ENCODE measurements around the gene EHMT1. TPM values are rescaled to one million over a fixed set of nuclear protein-coding genes. Genes with fewer than 3 reads are reported as not detected.
A peak's percentile ranks its signal among the peaks of the same experiment; 100 is the strongest.
"Not testable (repeated sequence)": the region's sequence is repeated elsewhere in the genome, so short reads cannot be mapped to it uniquely, and the experiment has no call there.

The EHMT1 gene
- total RNA-seq, 2 donors from 2014 or later, result 24.1 to 34.6 TPM

DNA sequence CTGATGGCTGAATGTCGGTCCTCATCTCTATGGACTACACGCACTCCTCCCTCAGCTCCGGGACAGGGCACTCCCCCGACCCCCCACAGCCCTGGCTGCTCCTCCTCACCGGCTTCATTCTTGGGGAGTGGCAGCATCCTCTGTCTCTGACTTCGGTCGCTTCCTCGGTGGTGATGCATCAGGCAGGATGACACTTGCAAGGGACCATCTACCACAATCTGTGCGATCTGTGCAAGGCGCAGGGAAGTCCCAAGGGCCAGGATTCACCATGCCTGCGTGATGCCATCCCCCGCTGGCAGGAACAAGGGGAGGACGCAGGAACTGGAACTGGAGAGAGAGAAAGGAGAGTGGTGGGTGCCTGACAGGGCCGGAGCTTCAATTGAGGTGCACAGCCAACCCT is 256.5 kb downstream of the EHMT1 start:
- Histone ChIP-seq H3K36me3 (no peaks in the 10 kb centered on the region), H3K4me3 (no peak overlapping the region), H3K27me3 (peaks cover 0 to 14% of the 10 kb centered on the region in 2 donors), H3K27ac (no peak overlapping the region), H3K4me1 (peaks cover 0 to 7% of the 10 kb centered on the region in 2 donors), H3K9me3 (no peaks in the 10 kb centered on the region)
- DNase-seq (ENCODE audit: low spot score), result no peak
- TF ChIP-seq, protein P1, sequence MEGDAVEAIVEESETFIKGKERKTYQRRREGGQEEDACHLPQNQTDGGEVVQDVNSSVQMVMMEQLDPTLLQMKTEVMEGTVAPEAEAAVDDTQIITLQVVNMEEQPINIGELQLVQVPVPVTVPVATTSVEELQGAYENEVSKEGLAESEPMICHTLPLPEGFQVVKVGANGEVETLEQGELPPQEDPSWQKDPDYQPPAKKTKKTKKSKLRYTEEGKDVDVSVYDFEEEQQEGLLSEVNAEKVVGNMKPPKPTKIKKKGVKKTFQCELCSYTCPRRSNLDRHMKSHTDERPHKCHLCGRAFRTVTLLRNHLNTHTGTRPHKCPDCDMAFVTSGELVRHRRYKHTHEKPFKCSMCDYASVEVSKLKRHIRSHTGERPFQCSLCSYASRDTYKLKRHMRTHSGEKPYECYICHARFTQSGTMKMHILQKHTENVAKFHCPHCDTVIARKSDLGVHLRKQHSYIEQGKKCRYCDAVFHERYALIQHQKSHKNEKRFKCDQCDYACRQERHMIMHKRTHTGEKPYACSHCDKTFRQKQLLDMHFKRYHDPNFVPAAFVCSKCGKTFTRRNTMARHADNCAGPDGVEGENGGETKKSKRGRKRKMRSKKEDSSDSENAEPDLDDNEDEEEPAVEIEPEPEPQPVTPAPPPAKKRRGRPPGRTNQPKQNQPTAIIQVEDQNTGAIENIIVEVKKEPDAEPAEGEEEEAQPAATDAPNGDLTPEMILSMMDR (IDR thresholded peaks at IDR 0.05), result no peak

DNA sequence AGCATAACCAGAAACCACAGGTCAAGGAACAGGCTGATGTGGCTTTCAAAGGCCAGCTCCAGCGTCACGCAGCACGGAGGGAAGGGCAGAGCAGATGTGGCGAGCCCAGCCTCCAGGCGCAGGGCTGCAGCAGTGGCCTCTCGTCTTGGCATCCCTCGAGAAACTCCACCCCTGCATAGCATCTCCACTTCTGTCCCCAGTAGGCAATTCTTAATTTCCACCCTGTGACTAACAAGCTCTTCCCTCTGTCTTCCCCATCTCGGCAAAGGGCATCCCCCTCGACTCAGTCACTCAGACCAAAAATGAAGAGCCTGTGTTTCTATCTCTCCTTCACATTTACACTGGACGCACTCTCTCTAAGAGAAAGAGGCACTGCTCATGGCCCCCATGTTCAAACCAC is 257.0 kb downstream of the EHMT1 start:
- no peak overlapping the region for H3K27ac ChIP-seq
- no peak for DNase-seq (ENCODE audit: low spot score)
- H3K4me3 ChIP-seq, result no peak overlapping the region
- TF ChIP-seq, protein P1 (IDR thresholded peaks at IDR 0.05), result no peak
- H3K4me1 ChIP-seq, result peaks cover 0 to 7% of the 10 kb centered on the region in 2 donors
- peaks cover 0 to 14% of the 10 kb centered on the region in 2 donors for H3K27me3 ChIP-seq
- H3K9me3 ChIP-seq, result no peaks in the 10 kb centered on the region
- H3K36me3 ChIP-seq, result no peaks in the 10 kb centered on the region

DNA sequence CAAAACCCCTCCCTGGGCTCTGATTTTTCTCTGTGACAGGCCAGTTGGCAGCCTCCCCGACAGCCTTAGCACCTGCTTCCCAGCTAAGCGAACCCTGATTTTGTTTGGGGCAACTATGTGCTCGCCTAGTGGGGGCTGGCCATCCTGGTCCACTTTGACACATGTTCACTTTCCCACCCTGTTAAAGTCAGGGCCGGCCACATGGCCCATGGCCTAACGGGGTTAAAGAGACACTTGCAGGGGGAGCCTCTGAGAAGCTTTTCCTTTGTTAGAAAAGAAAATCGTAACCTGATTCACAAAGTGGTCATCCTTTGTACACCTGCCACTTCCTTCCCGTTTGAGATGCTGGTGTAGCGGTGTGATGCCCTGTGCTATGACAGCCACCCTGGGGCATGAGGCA is 257.5 kb downstream of the EHMT1 start:
- Histone ChIP-seq H3K9me3 (no peaks in the 10 kb centered on the region), H3K27me3 (peaks cover 0 to 14% of the 10 kb centered on the region in 2 donors), H3K4me1 (peaks cover 0 to 7% of the 10 kb centered on the region in 2 donors), H3K27ac (no peak overlapping the region), H3K36me3 (no peaks in the 10 kb centered on the region), H3K4me3 (no peak overlapping the region)
- TF ChIP-seq, protein P1 (IDR thresholded peaks at IDR 0.05), result no peak
- DNase-seq (ENCODE audit: low spot score), result no peak

DNA sequence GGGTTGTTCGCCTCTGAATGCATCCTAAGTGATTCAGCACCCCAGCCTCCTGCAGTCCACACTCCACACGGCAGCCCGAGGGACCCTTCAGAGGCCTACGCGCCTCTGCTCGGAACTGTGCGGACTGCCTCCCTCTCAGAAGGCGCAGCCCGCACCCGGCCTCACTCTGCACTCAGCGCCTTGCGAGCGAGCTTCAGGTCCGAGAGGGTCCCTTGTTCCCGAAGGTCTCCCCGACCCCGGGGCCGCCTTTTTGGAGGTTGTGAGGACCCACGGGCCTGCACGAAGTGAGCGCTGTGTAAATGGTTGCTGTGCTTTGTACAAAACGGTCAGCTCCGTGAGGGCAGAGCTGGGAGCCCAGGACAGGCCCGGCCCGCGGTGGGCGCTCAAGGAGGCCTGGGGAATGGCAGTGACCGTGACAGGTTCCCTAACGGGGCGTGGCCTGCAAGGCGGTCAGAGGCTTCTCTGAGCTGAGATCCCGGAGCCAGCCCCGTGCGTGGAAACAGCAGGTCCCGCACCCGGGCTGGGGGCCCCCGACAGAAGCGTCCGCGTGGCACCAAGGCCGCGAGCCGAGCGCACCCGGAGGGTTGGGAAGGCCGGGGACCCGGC is 258.1 kb downstream of the EHMT1 start:
- H3K27ac ChIP-seq, result no peak overlapping the region
- H3K36me3 ChIP-seq, result no peaks in the 10 kb centered on the region
- peaks cover 0 to 7% of the 10 kb centered on the region in 2 donors for H3K4me1 ChIP-seq
- DNase-seq (ENCODE audit: low spot score), result no peak
- no peak overlapping the region for H3K4me3 ChIP-seq
- TF ChIP-seq, protein P1 (IDR thresholded peaks at IDR 0.05), result no peak
- peaks cover 0 to 14% of the 10 kb centered on the region in 2 donors for H3K27me3 ChIP-seq
- no peaks in the 10 kb centered on the region for H3K9me3 ChIP-seq

DNA sequence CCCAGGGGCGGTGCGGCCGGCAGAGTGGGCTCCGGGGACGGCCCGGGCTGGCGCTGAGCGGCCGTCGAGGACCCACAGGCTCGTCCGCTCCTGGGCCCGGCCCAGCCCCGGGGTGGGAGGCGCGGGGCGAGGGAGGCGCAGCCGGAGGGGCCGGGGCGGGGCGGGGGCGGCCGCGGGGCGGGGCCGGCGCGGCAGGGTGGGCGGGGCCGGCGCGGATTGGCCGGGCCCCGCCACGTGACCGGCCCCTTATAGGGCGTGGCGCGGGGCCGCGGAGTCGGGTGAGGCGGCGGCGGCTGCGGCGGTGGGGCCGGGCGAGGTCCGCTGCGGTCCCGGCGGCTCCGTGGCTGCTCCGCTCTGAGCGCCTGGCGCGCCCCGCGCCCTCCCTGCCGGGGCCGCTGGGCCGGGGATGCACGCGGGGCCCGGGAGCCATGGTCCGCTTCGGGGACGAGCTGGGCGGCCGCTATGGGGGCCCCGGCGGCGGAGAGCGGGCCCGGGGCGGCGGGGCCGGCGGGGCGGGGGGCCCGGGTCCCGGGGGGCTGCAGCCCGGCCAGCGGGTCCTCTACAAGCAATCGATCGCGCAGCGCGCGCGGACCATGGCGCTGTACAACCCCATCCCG is 258.8 kb downstream of the EHMT1 start, which contains the start of gene CACNA1B:
Gene CACNA1B (plus strand): TSS at position 277 of the 617 bp plus-strand sequence. CDS start 152 bp downstream, at position 429.
- H3K4me3 ChIP-seq, result peak within 1 kb of the TSS; percentile 1 to 48
- not testable (repeated sequence) for H3K9me3 ChIP-seq; H3K27ac ChIP-seq; H3K36me3 ChIP-seq; H3K4me1 ChIP-seq; DNase-seq (ENCODE audit: low spot score)
- peaks cover 0 to 14% of the 10 kb centered on the region in 2 donors for H3K27me3 ChIP-seq

DNA sequence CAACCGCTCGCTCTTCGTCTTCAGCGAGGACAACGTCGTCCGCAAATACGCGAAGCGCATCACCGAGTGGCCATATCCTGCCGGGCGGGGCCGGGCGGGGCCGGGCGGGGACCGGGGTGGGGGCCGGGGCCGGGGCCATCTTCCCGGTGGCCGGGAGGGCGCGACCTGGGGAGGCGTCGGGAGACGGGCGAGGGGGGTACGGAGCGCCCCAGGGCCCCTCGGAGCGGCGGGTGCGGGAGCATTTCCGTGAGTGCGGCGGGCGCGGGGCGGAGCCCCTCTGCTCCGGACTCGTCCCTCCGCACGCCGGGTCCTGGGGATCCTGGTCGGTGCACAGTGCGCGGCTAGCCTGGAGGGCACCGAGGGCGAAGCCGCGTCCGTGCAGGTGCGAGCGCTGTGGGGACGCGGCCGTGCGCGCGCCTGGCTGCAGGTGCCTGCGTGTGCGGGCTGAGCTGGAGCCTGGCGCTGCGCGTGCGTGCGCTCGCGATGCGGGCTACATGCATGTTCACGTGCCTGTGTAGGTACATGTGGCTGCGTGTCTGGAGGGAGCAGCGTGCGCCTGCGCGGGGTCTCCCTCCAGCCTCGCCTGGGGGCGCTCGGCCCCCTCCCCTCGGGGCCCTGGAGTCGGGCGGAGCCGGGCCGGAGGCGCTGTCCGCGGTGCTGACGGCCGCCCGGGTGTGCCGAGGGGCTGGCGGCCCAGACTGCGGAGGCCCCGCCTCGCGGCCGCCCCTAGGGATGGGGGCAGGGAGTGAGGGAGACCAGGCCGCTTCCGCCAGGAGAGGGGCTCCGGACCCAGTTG is 259.5 kb downstream of the EHMT1 start:
- TF ChIP-seq, protein P1 (IDR thresholded peaks at IDR 0.05), result peak in 1 of 2 donors; percentile 38
- DNase-seq (ENCODE audit: low spot score), result no peak
- Histone ChIP-seq H3K4me3 (peak overlapping the region; percentile 1 to 48), H3K4me1 (peaks cover 0 to 7% of the 10 kb centered on the region in 2 donors), H3K9me3 (no peaks in the 10 kb centered on the region), H3K27ac (no peak overlapping the region), H3K36me3 (no peaks in the 10 kb centered on the region), H3K27me3 (peaks cover 0 to 14% of the 10 kb centered on the region in 2 donors)

Measured in right atrium auricular region (tissue), 2 donors.